HTR-8/SVneo (cell line): ENCODE data around the gene LBX1.
A peak's percentile ranks its signal among the peaks of the same experiment; 100 is the strongest.

Experiments used
- DNase-seq: peaks from one replicate; pipeline ENCODE4 v3.0.0; 2011; ENCODE audit warnings: low spot score, mixed read lengths; ENCODE audit not compliant: insufficient read length
- FAIRE-seq: peaks from 2 replicates; lab custom pipeline; 2011; peaks lifted over from hg19 to GRCh38; lab: Jason Lieb, UNC

Gene LBX1

GRCh38 chr10:101229266-101230182, at the start of gene LBX1:
TSS of gene LBX1 (minus strand) at chr10:101229463. CDS start at chr10:101228815, 648 bp downstream.
- DNase-seq (no peak), FAIRE-seq (no peak)

GRCh38 chr10:101273741-101274140, 44.5 kb upstream of the LBX1 start:
- FAIRE-seq: no peak
- no peak for DNase-seq

- peak; percentile 81 for FAIRE-seq
- no peak for DNase-seq
These were observed 44.1 kb upstream of the LBX1 start for GRCh38 chr10:101273330-101273729.

- FAIRE-seq: peak; percentile 72
These were observed 43.1 kb upstream of the LBX1 start for GRCh38 chr10:101272229-101272868.

GRCh38 chr10:101270763-101271162, 41.5 kb upstream of the LBX1 start:
- no peak for FAIRE-seq

More at GRCh38 chr10:101272229-101272868, 43.1 kb upstream of the LBX1 start:
- peak; percentile 82 for DNase-seq

GRCh38 chr10:101267776-101268175, 38.5 kb upstream of the LBX1 start:
- FAIRE-seq (no peak), DNase-seq (no peak)

More at GRCh38 chr10:101270763-101271162, 41.5 kb upstream of the LBX1 start:
- no peak for DNase-seq

GRCh38 chr10:101267290-101267680, 38.0 kb upstream of the LBX1 start:
- DNase-seq: no peak
- FAIRE-seq: no peak

- DNase-seq (no peak), FAIRE-seq (no peak)
These were observed 37.4 kb upstream of the LBX1 start for GRCh38 chr10:101266381-101267289.

- FAIRE-seq: peak; percentile 92
- DNase-seq: no peak
These were observed 34.0 kb upstream of the LBX1 start for GRCh38 chr10:101263150-101263752.

- no peak for DNase-seq
- FAIRE-seq: no peak
These were observed 32.9 kb upstream of the LBX1 start for GRCh38 chr10:101262147-101262546.

- DNase-seq (no peak), FAIRE-seq (no peak)
These were observed 32.4 kb upstream of the LBX1 start for GRCh38 chr10:101261702-101262101.

GRCh38 chr10:101260764-101261481, 31.7 kb upstream of the LBX1 start:
- no peak for FAIRE-seq
- DNase-seq: no peak

GRCh38 chr10:101258179-101258885, 29.1 kb upstream of the LBX1 start:
- DNase-seq (no peak), FAIRE-seq (no peak)

GRCh38 chr10:101257491-101257890, 28.2 kb upstream of the LBX1 start:
- no peak for DNase-seq
- no peak for FAIRE-seq

- FAIRE-seq (no peak), DNase-seq (no peak)
These were observed 27.8 kb upstream of the LBX1 start for GRCh38 chr10:101257084-101257483.

GRCh38 chr10:101256387-101256786, 27.1 kb upstream of the LBX1 start:
- FAIRE-seq: no peak
- DNase-seq: no peak

GRCh38 chr10:101250136-101250535, 20.9 kb upstream of the LBX1 start:
- DNase-seq (no peak), FAIRE-seq (no peak)

- FAIRE-seq: no peak
These were observed 19.9 kb upstream of the LBX1 start for GRCh38 chr10:101249171-101249581.

GRCh38 chr10:101246639-101247038, 17.4 kb upstream of the LBX1 start:
- FAIRE-seq (no peak), DNase-seq (no peak)

More at GRCh38 chr10:101249171-101249581, 19.9 kb upstream of the LBX1 start:
- DNase-seq: no peak
